ENCODE measurements around the gene AGMAT.

Gene AGMAT

DNA sequence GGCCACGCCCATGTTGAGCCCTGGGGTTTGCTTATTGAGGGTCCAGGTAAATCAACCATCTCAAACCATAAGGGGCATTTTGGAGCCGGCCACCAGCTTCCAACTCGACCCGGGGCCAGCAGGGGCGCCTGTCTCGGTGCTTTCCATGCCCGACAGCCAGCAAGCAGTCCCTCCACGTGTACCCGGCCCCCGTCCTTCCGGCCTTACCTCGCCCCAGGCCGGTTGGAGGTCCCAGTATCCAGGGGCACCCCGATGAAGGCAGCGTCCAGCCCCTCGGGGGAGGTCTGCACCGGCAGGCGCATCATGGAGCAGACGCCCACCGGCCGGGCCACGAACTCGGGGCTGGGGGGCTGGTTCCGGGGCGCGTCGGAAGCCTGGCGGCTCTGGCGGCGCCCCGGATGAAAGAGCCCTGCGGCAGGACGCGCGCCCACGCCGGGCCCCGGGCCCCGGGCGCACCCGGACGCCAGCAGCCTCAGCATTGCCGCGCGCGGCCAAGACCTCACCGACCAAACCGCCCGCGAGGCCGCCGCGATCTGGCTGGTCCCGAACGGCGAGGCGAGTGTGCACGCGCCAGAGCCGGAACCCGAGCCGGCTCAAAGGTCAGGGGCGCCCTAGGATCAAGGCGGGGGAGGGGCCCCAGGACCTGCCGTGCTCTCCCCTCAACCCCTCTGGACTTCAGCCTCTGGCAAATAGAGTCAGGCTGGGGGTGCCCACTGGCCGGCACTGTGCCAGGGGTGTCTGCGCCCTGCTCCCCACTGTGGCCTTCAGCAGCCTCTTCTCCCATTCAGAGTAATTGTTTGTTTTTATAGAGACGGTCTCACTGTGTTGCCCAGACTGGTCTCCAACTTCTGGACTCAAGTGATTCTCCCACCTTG, at the start of gene AGMAT:
Gene AGMAT, minus strand, starts transcription at position 563 of the 875 bp plus-strand sequence. Its CDS starts 84 bp downstream, at position 479.
- DNase-seq = peak; percentile 17

GRCh38 chr1:15633756-15634420, 49.0 kb upstream of the AGMAT start:
- DNase-seq = no peak

DNA sequence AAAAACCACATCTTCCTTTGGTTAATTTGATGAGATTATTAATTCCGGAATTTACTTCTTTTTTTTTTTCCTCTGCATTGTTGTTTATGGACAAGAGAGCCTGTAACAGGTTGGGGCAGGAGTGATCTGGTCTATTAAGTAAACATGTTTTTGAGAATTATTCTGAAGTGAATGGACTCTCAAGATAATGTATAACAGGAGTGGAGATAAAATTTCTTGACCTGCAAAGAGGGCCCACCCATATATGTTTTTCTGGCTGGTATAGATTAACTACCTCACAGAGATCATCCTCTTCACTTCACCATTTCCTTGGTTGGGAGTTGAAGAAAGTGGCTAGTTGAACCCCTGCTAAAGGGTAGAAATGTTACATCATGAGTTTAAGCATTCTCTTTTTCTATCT, 43.2 kb upstream of the AGMAT start:
- DNase-seq = no peak

GRCh38 chr1:15627343-15627988, 42.6 kb upstream of the AGMAT start:
- no peak for DNase-seq

- no peak for DNase-seq
These were observed 41.6 kb upstream of the AGMAT start for GRCh38 chr1:15626269-15626950.

DNA sequence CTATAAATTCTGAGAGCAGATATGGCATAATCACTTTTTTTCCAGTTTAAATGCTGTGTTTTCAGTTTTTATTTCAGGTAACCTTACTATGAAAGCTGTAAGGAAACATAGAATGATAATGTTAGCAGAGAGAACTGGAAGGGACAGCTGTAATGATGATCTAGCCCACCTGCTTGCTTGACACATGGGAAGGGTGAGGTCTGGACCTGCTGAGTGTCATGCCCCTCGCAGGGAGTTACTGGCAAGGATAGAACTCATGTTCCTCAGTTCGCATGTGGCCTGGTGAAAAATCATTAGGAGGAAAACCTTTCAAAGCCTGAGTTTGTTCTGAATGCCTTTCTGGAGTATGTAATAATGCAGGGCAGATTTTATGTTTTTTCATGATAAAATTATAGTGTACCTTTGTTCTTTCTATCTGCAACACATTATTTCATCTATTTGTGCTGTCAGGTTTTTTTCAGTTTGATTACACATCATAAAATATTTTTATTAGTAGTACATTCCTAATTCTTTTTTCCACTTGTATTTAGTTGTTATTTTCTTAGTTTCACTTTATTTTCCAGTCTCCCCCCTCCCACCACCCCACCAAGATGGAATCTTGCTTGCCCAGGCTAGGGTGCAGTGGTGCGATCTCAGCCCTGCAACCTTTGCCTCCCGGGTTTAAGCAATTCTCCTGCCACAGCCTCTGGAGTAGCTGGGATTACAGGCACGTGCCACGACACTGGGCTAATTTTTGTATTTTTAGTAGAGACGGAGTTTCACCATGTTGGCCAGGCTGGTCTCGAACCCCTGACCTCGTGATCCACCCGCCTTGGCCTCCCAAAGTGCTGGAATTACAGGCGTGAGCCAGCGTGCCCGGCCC, 40.4 kb upstream of the AGMAT start:
- no peak for DNase-seq

DNA sequence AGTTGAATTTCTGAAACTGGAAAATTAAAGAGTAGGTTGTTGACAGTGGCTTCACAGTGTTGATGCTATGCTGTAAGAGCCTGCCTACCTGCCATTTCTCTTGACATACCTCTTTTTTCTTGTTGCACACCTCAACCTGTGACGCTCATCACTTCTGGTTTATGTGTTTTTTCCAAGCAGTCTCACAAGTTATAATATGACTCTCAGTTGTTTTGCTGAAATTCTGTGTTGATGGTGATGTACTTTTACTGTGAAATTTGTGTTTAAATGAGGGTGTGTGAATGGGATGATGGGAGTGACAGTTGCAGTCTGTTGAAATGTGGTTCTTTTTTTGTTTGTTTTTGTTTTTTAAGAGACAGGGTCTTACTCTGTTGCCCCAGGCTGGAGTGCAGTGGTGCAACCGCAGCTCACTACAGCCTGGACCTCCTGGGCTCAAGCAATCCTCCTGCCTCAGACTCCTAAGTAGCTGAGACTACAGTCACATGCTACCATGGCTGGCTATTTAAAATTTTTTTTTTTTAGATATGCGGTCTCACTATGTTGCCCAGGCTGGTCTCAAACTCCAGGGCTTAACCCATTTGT, 39.4 kb upstream of the AGMAT start:
- no peak for DNase-seq

- no peak for DNase-seq
These were observed 38.6 kb upstream of the AGMAT start for GRCh38 chr1:15623435-15623834.

GRCh38 chr1:15622712-15623373, 38.0 kb upstream of the AGMAT start:
- no peak for DNase-seq

- no peak for DNase-seq
These were observed 37.1 kb upstream of the AGMAT start for GRCh38 chr1:15621975-15622374.

- DNase-seq = no peak
These were observed 36.2 kb upstream of the AGMAT start for GRCh38 chr1:15620902-15621682.

DNA sequence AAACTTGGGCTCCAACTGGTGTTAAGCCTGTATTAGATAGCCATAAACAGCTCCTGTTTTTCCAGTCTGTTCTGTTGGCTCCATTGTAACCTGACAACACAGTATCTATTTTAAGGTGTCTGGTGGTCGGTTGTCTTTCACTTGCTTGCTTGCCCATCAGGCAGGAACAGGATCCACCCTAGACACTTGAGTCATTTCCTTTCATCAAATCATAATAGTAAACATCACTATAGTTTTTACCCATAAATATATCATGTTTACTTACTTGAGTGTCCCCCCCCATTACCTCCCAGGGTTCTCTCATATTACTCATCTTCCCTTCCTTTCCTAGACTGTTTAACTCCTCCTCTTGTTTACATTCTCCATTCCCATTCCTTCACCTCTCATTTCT, 35.3 kb upstream of the AGMAT start:
- DNase-seq = no peak

DNA sequence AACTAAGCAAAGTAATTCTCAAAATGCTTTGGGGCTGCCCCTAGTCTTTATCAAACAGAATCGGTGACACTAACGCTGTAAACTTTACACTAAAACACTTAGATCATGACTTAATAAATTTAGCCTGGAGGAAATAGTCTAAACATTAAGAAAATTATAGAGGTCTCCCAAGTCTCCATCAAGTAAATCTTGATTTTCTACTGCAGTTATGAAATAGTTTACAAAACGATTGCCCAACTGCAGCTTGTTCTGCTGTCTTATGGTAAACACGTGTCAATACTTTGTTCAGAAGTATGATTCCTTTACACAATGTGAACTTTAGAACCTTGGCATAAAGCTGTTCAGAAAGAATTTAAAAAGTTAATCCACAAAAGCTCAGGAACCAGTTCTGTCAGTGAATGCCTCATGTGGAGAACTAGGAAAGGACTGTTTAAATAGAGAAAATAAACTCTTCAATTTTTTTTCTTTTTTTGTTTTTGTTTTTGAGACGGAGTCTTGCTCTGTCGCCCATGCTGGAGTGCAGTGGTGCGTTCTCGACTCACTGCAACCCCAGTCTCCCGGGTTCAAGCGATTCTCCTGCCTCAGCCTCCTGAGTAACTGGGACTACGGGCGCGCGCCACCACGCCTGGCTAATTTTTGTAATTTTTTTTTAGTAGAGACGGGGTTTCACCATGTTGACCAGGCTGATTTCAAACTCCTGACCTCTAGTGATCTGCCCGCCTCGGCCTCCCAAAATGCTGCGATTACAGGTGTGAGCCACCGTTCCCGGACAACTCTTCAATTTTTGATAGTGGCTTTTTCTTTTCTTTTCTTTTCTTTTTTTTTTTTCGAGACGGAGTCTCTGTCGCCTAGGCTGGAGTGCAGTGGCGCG, 34.0 kb upstream of the AGMAT start:
- no peak for DNase-seq

GRCh38 chr1:15618077-15618654, 33.3 kb upstream of the AGMAT start:
- peak; percentile 40 for DNase-seq

DNA sequence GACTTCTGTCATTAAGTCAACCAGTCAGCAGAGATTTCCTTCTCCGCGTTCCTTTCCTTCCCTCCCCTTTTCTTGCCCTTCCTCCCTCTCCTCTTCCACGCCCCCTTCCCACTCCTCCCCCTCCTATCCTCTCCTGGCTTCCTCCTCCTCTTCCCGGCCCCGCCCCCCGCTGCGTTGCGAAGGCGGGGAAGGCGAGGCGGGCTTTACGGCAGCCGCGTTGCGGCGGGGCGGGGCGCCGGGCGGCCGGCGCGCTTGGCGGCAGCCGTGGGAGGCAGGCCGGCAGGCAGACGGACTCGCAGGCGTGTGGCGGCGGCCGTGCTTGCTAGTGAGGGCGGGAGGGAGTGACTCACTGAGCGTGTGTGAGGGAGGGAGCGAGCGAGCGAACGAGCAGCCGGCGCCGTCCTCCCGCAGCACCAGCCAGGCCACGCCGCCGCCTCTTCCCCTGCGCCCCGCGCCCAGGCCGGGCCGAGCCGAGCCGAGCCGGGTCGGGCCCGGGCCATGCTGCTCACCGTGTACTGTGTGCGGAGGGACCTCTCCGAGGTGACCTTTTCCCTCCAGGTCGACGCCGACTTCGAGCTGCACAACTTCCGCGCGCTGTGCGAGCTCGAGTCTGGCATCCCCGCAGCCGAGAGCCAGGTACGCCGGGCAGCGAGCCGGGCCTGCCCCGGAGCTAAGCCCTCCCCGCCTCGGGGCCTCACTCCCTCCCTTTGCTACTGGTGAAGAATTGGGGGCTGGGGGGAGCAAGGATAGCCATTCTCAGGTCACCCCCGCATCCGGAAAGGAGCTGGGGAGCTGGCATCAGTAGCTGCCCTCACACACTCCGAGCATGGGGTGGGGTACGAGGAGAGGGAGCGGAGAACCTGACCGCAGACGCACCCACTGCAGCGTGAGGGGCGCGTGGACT, 32.6 kb upstream of the AGMAT start, which contains the start of gene DDI2:
Gene DDI2, plus strand, starts transcription at position 286 of the 904 bp plus-strand sequence. Its CDS starts 213 bp downstream, at position 499.
- DNase-seq = peak; percentile 94

DNA sequence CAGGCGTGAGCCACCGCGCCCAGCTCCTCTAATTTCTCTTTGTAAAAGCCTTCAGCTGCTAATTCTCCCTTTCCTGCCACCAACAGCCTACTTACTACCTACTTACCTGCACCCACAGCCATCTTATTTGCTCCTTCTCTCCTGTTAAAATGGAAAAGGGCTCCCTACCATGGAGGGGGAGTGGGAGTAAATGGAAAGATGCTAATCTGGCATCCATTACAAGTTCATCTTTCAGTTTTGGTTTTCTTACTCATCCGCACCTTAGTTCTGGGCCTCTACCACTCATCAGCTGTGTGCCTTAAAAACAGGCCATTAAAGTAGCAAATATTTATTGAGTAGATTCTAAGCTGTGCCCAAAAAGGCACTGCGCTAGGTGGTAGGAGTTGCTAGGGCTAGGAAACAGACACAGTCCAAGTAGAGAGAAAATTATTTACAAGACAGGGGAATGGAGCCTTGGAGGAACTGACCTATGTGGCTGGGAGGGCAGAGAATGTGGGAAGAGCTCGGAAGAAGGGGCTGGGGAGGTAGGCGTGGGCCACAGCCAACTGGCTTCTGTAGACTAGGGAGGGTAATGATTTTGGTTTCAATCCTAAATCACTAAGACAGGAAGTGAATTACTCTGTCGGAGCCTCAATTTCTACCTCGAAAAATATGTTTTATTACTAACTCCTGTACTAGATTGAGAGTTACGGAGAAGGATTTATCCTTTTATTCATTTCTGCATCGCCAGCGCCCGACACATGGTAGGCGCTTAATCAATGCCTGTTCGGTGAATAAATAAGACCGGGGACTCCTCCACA, 31.7 kb upstream of the AGMAT start:
- DNase-seq = no peak

- DNase-seq = no peak
These were observed 25.3 kb upstream of the AGMAT start for GRCh38 chr1:15610167-15610566.
